CD8-positive, alpha-beta memory T cell (primary cell): Measurements from ENCODE around the gene TSHZ2. TPM values are rescaled to one million over a fixed set of nuclear protein-coding genes. Genes with fewer than 3 reads are reported as not detected.

Source experiments
- CTCF ChIA-PET: fragments of 350-600 bp; sonication (Branson Sonifier 250); formaldehyde crosslinking; loops from one replicate; lab custom pipeline; 2021; ENCODE audit warnings: antibody characterized with exemption; lab: Charles Lee
- POLR2A ChIA-PET: fragments of 350-600 bp; sonication (Branson Sonifier 250); formaldehyde crosslinking; loops from one replicate; lab custom pipeline; 2021; ENCODE audit warnings: antibody characterized with exemption; lab: Charles Lee
- DNase-seq, 5 donors: peaks; one replicate each; pipeline versions ENCODE4 v3.0.0 to v3.0.0-alpha.2; 2020 to 2022; ENCODE audit warnings: mixed read lengths in 1 of 5
- H3K27ac ChIP-seq: one replicate; pipeline ENCODE4 v1.7.0; 2013; ENCODE audit warnings: low read depth, mild to moderate bottlenecking, low read length, moderate library complexity
- H3K27me3 ChIP-seq: 2 replicates; pipeline ENCODE4 v1.7.0; 2013; ENCODE audit warnings: low read length, mild to moderate bottlenecking; ENCODE audit not compliant: insufficient read depth, poor library complexity, severe bottlenecking
- H3K36me3 ChIP-seq: 2 replicates; pipeline ENCODE4 v1.7.0; 2013; ENCODE audit warnings: mild to moderate bottlenecking, low read length, moderate library complexity; ENCODE audit not compliant: insufficient read depth
- H3K4me1 ChIP-seq: 2 replicates; pipeline ENCODE4 v1.7.0; 2013; ENCODE audit warnings: mild to moderate bottlenecking, low read length, moderate library complexity; ENCODE audit not compliant: insufficient read depth
- H3K4me3 ChIP-seq: 2 replicates; pipeline ENCODE4 v1.7.0; 2013; ENCODE audit warnings: mild to moderate bottlenecking, low read length
- H3K9me3 ChIP-seq: 2 replicates; pipeline ENCODE4 v1.7.0; 2013; ENCODE audit warnings: mild to moderate bottlenecking, low read length
- H3K27ac Mint-ChIP-seq, 8 donors: one replicate each; pipeline ENCODE4 v1.8.0; 2020 to 2021; ENCODE audit warnings: mixed read lengths in 8 of 8, mild to moderate bottlenecking in 6 of 8, inconsistent platforms in 3 of 8, moderate library complexity in 3 of 8
- H3K27me3 Mint-ChIP-seq, 2 donors: one replicate each; pipeline ENCODE4 v1.8.0; 2020 to 2021; ENCODE audit warnings: mixed read lengths in 2 of 2, mild to moderate bottlenecking in 1 of 2, moderate library complexity in 1 of 2
- H3K36me3 Mint-ChIP-seq, 3 donors: one replicate each; pipeline ENCODE4 v1.8.0; 2020 to 2021; ENCODE audit warnings: mixed read lengths in 3 of 3, inconsistent platforms in 1 of 3, mild to moderate bottlenecking in 1 of 3
- H3K4me1 Mint-ChIP-seq, 3 donors: one replicate each; pipeline ENCODE4 v1.8.0; 2020 to 2021; ENCODE audit warnings: mixed read lengths in 3 of 3, inconsistent platforms in 1 of 3, mild to moderate bottlenecking in 1 of 3
- H3K4me3 Mint-ChIP-seq, 7 donors: one replicate each; pipeline ENCODE4 v1.8.0; 2020 to 2021; ENCODE audit warnings: mixed read lengths in 7 of 7, mild to moderate bottlenecking in 6 of 7, moderate library complexity in 4 of 7, inconsistent platforms in 2 of 7
- H3K9me3 Mint-ChIP-seq, 5 donors: one replicate each; pipeline ENCODE4 v1.8.0; 2020 to 2022; ENCODE audit warnings: mixed read lengths in 5 of 5, mild to moderate bottlenecking in 3 of 5, moderate library complexity in 2 of 5, inconsistent platforms in 1 of 5
- polyA plus RNA-seq: library from polyadenylated mRNA; unstranded; fragments of 300-500 nt; fragmentation: Illumina TruSeq; gene quantifications from one replicate; pipeline ENCODE4 v1.2.3, GENCODE V29; 2021
- total RNA-seq, 2 experiments: library from RNA; stranded (reverse); gene quantifications; one replicate each; pipeline ENCODE4 v1.2.3, GENCODE V29; 2021

The TSHZ2 gene
- total and polyA plus RNA-seq, 3 experiments from 2014 or later, result 0.10 to 1.6 (median 1.5) TPM

GRCh38 chr20:53490620-53491019 lies 518.5 kb downstream of the TSHZ2 start:
- CTCF ChIA-PET, result no interaction called here
- DNase-seq, result no peak
- Mint-ChIP-seq H3K27ac (no peak overlapping the region), H3K4me3 (no peak overlapping the region), H3K4me1 (no peaks in the 10 kb centered on the region), H3K9me3 (no peaks in the 10 kb centered on the region), H3K27me3 (peaks cover 5 to 14% of the 10 kb centered on the region in 2 donors), H3K36me3 (no peaks in the 10 kb centered on the region)
- no peaks in the 10 kb centered on the region for H3K27me3 ChIP-seq
- no peaks in the 10 kb centered on the region for H3K4me1 ChIP-seq
- POLR2A ChIA-PET, result no interaction called here
- no peaks in the 10 kb centered on the region for H3K9me3 ChIP-seq
- no peak overlapping the region for H3K27ac ChIP-seq
- no peaks in the 10 kb centered on the region for H3K36me3 ChIP-seq
- H3K4me3 ChIP-seq, result no peak overlapping the region

- no peak overlapping the region for H3K27ac ChIP-seq
- H3K4me3 ChIP-seq, result no peak overlapping the region
- DNase-seq, result no peak
- Mint-ChIP-seq H3K27ac (no peak overlapping the region), H3K36me3 (no peaks in the 10 kb centered on the region), H3K4me1 (no peaks in the 10 kb centered on the region), H3K9me3 (no peaks in the 10 kb centered on the region), H3K4me3 (no peak overlapping the region), H3K27me3 (peaks cover 10 to 16% of the 10 kb centered on the region in 2 donors)
- no peaks in the 10 kb centered on the region for H3K36me3 ChIP-seq
- no peaks in the 10 kb centered on the region for H3K9me3 ChIP-seq
- H3K27me3 ChIP-seq, result no peaks in the 10 kb centered on the region
- ChIA-PET CTCF (no interaction called here), POLR2A (no interaction called here)
- H3K4me1 ChIP-seq, result no peaks in the 10 kb centered on the region
Measured at GRCh38 chr20:53491462-53491861, 519.3 kb downstream of the TSHZ2 start.

GRCh38 chr20:53492212-53492611 lies 520.1 kb downstream of the TSHZ2 start:
- ChIA-PET POLR2A (no interaction called here), CTCF (no interaction called here)
- H3K9me3 ChIP-seq, result no peaks in the 10 kb centered on the region
- no peak for DNase-seq
- Mint-ChIP-seq H3K36me3 (no peaks in the 10 kb centered on the region), H3K4me3 (no peak overlapping the region), H3K27ac (no peak overlapping the region), H3K27me3 (peaks cover 9 to 20% of the 10 kb centered on the region in 2 donors), H3K4me1 (no peaks in the 10 kb centered on the region), H3K9me3 (peaks cover 0 to 3% (median 0%) of the 10 kb centered on the region in 5 donors)
- no peak overlapping the region for H3K4me3 ChIP-seq
- no peak overlapping the region for H3K27ac ChIP-seq
- H3K27me3 ChIP-seq, result no peaks in the 10 kb centered on the region
- no peaks in the 10 kb centered on the region for H3K4me1 ChIP-seq
- H3K36me3 ChIP-seq, result no peaks in the 10 kb centered on the region

GRCh38 chr20:53493311-53493857 lies 521.2 kb downstream of the TSHZ2 start:
- ChIA-PET POLR2A (no interaction called here), CTCF (no interaction called here)
- DNase-seq, result no peak
- peaks cover 0 to 3% (median 0%) of the 10 kb centered on the region in 5 donors for H3K9me3 Mint-ChIP-seq
- Histone ChIP-seq H3K9me3 (no peaks in the 10 kb centered on the region), H3K27me3 (no peaks in the 10 kb centered on the region), H3K4me3 (no peak overlapping the region), H3K4me1 (no peaks in the 10 kb centered on the region), H3K27ac (no peak overlapping the region), H3K36me3 (no peaks in the 10 kb centered on the region)
- H3K4me1 Mint-ChIP-seq, result no peaks in the 10 kb centered on the region
- H3K27me3 Mint-ChIP-seq, result peaks cover 6 to 20% of the 10 kb centered on the region in 2 donors
- peak overlapping the region in 1 of 8 donors; percentile 51 for H3K27ac Mint-ChIP-seq
- no peak overlapping the region for H3K4me3 Mint-ChIP-seq
- peaks cover 0 to 6% (median 3%) of the 10 kb centered on the region in 3 donors for H3K36me3 Mint-ChIP-seq

- Histone ChIP-seq H3K4me1 (no peaks in the 10 kb centered on the region), H3K27ac (no peak overlapping the region), H3K36me3 (no peaks in the 10 kb centered on the region), H3K4me3 (no peak overlapping the region), H3K27me3 (no peaks in the 10 kb centered on the region), H3K9me3 (no peaks in the 10 kb centered on the region)
- DNase-seq, result no peak
- ChIA-PET POLR2A (no interaction called here), CTCF (no interaction called here)
- Mint-ChIP-seq H3K9me3 (peaks cover 0 to 3% (median 0%) of the 10 kb centered on the region in 5 donors), H3K4me1 (no peaks in the 10 kb centered on the region), H3K27ac (no peak overlapping the region), H3K36me3 (peaks cover 0 to 7% (median 6%) of the 10 kb centered on the region in 3 donors), H3K4me3 (no peak overlapping the region), H3K27me3 (peaks cover 6 to 17% of the 10 kb centered on the region in 2 donors)
Measured at GRCh38 chr20:53494753-53495152, 522.6 kb downstream of the TSHZ2 start.

- Mint-ChIP-seq H3K27ac (no peak overlapping the region), H3K27me3 (peaks cover 5 to 17% of the 10 kb centered on the region in 2 donors), H3K9me3 (peaks cover 0 to 3% (median 0%) of the 10 kb centered on the region in 5 donors), H3K36me3 (peaks cover 0 to 7% (median 6%) of the 10 kb centered on the region in 3 donors), H3K4me3 (no peak overlapping the region), H3K4me1 (no peaks in the 10 kb centered on the region)
- H3K4me1 ChIP-seq, result no peaks in the 10 kb centered on the region
- DNase-seq, result no peak
- POLR2A ChIA-PET, result interaction anchor here (0.6 kb wide), 1 partner anchor 30 kb away, joined by 8 read pairs; no protein-coding TSS in a partner anchor
- no peaks in the 10 kb centered on the region for H3K27me3 ChIP-seq
- H3K4me3 ChIP-seq, result no peak overlapping the region
- CTCF ChIA-PET, result no interaction called here
- no peak overlapping the region for H3K27ac ChIP-seq
- no peaks in the 10 kb centered on the region for H3K36me3 ChIP-seq
- no peaks in the 10 kb centered on the region for H3K9me3 ChIP-seq
Measured at GRCh38 chr20:53495398-53496092, 523.4 kb downstream of the TSHZ2 start.

GRCh38 chr20:53497246-53497645 lies 525.1 kb downstream of the TSHZ2 start:
- no peak for DNase-seq
- H3K4me3 ChIP-seq, result no peak overlapping the region
- H3K4me3 Mint-ChIP-seq, result no peak overlapping the region

GRCh38 chr20:53498341-53498740 lies 526.2 kb downstream of the TSHZ2 start:
- DNase-seq, result no peak
- POLR2A ChIA-PET, result no interaction called here

More at GRCh38 chr20:53497246-53497645, 525.1 kb downstream of the TSHZ2 start:
- H3K36me3 ChIP-seq, result no peaks in the 10 kb centered on the region
- ChIA-PET CTCF (no interaction called here), POLR2A (no interaction called here)
- no peaks in the 10 kb centered on the region for H3K27me3 ChIP-seq
- no peaks in the 10 kb centered on the region for H3K9me3 ChIP-seq
- H3K9me3 Mint-ChIP-seq, result peaks cover 0 to 3% (median 0%) of the 10 kb centered on the region in 5 donors
- no peaks in the 10 kb centered on the region for H3K4me1 Mint-ChIP-seq
- H3K4me1 ChIP-seq, result no peaks in the 10 kb centered on the region
- H3K27ac Mint-ChIP-seq, result peak overlapping the region in 1 of 8 donors; percentile 4
- no peak overlapping the region for H3K27ac ChIP-seq
- H3K27me3 Mint-ChIP-seq, result peaks cover 5 to 17% of the 10 kb centered on the region in 2 donors
- H3K36me3 Mint-ChIP-seq, result peaks cover 0 to 7% (median 6%) of the 10 kb centered on the region in 3 donors

More at GRCh38 chr20:53498341-53498740, 526.2 kb downstream of the TSHZ2 start:
- H3K36me3 Mint-ChIP-seq, result peaks cover 0 to 14% (median 6%) of the 10 kb centered on the region in 3 donors
- H3K4me1 ChIP-seq, result no peaks in the 10 kb centered on the region
- peaks cover 8 to 21% of the 10 kb centered on the region in 2 donors for H3K27me3 Mint-ChIP-seq
- no peak overlapping the region for H3K27ac Mint-ChIP-seq
- no peak overlapping the region for H3K27ac ChIP-seq
- H3K27me3 ChIP-seq, result no peaks in the 10 kb centered on the region
- CTCF ChIA-PET, result no interaction called here
- no peaks in the 10 kb centered on the region for H3K9me3 ChIP-seq
- no peaks in the 10 kb centered on the region for H3K4me1 Mint-ChIP-seq
- H3K4me3 Mint-ChIP-seq, result no peak overlapping the region
- no peak overlapping the region for H3K4me3 ChIP-seq
- peaks cover 0 to 3% (median 0%) of the 10 kb centered on the region in 5 donors for H3K9me3 Mint-ChIP-seq
- no peaks in the 10 kb centered on the region for H3K36me3 ChIP-seq
